Thyroid gland (tissue), 4 donors: ENCODE measurements around the gene SCUBE3. TPM values are rescaled to one million over a fixed set of nuclear protein-coding genes. Genes with fewer than 3 reads are reported as not detected.

Experiments
- DNase-seq, 2 donors: peaks; one replicate each; pipeline ENCODE4 v3.0.0-alpha.2; 2019
- H3K27ac ChIP-seq, 3 donors: fragments of 200-600 bp; sonication (generic); 1 replicate in 2 of 3; 2 replicates in 1 of 3; pipeline ENCODE4 v1.5.1; 2016 to 2019; ENCODE audit warnings: mild to moderate bottlenecking in 1 of 3, moderate library complexity in 1 of 3
- H3K27me3 ChIP-seq: fragments of 200-600 bp; sonication (generic); one replicate; pipeline ENCODE4 v1.5.1; 2019
- H3K36me3 ChIP-seq, 2 donors: fragments of 200-600 bp; sonication (generic); one replicate each; pipeline ENCODE4 v1.5.1; 2016 to 2019
- H3K4me1 ChIP-seq, 2 donors: fragments of 200-600 bp; sonication (generic); one replicate each; pipeline ENCODE4 v1.5.1; 2017 to 2019
- H3K4me3 ChIP-seq, 3 donors: fragments of 200-600 bp; sonication (generic); replicated peaks in 1 of 3; 1 replicate in 2 of 3; 2 replicates in 1 of 3; pipeline ENCODE4 v1.5.1; 2016; ENCODE audit warnings: mild to moderate bottlenecking in 1 of 3
- H3K9me3 ChIP-seq: fragments of 200-600 bp; sonication (generic); one replicate; pipeline ENCODE4 v1.5.1; 2017
- POLR2A ChIP-seq, 2 donors: fragments of 450-650 bp; IDR thresholded peaks; one replicate each; pipeline ENCODE4 v1.6.1; 2017; ENCODE audit warnings: antibody characterized with exemption in 2 of 2, mild to moderate bottlenecking in 2 of 2, moderate library complexity in 1 of 2
- WGBS, 2 donors: methylation state at CpG; one replicate each; pipeline ENCODE4 v1.1.5; 2017; 5-methylcytosine and 5-hydroxymethylcytosine counted together
- intact Hi-C: fragments of 100-400 bp; cut with DNase I; formaldehyde crosslinking; loops from one replicate; pipeline ENCODE4 v1.15.1; 2023
- total RNA-seq, 4 donors: library from RNA; depleted of rRNA; stranded (reverse); fragments of >200 nt; gene quantifications; one replicate each; pipeline ENCODE4 v1.2.3, GENCODE V29; 2016
- TF ChIP-seq, protein P1 (sequence below), 6 experiments: fragments of 200-600 bp in 3 of 6; fragments of 450-650 bp in 3 of 6; sonication (generic) in 3 of 6; IDR thresholded peaks; one replicate each; pipeline ENCODE4 v1.5.1; 2016 to 2019; ENCODE audit warnings: antibody characterized with exemption in 6 of 6, mild to moderate bottlenecking in 2 of 6, inconsistent platforms in 1 of 6, moderate library complexity in 1 of 6

The SCUBE3 gene
- total RNA-seq, 4 donors from 2014 or later, result 45.5 to 119 (median 66.3) TPM

DNA sequence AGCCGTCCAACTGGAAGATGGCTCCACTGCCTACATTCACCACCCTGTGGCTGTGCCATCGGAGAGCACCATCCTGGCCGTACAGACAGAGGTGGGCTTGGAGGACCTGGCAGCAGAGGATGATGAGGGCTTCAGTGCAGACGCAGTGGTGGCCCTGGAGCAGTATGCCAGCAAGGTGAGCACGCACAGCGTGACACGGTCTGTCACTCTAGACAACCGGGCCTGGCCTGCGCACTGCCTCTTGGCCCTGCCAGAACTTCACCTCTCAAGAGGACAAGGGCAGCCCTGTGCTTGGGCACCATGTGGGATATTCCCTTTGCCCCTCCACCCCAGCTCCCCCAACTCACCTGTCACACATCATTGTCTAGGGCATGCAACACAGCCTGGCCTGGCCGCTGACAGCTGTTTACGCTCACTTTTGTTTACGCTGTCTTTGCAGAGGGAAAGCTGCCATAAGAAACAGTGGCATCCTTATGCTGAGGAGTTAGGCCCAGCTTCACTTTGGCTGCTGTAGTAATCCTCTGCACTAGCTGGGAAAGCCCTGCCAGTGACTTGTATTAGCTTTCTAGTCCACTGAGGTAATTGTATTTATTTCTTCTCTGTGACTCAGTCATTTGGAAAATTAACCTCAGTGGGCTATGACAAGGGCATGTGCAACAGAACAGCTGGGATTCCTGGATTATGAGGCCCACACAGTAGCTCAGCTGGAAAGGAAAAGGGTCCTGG is 74.1 kb downstream of the SCUBE3 start:
- peaks cover 80 to 93% of the 10 kb centered on the region in 2 donors for H3K36me3 ChIP-seq
- intact Hi-C loops, result no loop called here
- H3K9me3 ChIP-seq, result no peaks in the 10 kb centered on the region
- no peak for DNase-seq
- no peak overlapping the region for H3K27ac ChIP-seq
- H3K27me3 ChIP-seq, result no peaks in the 10 kb centered on the region
- H3K4me1 ChIP-seq, result no peaks in the 10 kb centered on the region
- TF ChIP-seq, protein P1, sequence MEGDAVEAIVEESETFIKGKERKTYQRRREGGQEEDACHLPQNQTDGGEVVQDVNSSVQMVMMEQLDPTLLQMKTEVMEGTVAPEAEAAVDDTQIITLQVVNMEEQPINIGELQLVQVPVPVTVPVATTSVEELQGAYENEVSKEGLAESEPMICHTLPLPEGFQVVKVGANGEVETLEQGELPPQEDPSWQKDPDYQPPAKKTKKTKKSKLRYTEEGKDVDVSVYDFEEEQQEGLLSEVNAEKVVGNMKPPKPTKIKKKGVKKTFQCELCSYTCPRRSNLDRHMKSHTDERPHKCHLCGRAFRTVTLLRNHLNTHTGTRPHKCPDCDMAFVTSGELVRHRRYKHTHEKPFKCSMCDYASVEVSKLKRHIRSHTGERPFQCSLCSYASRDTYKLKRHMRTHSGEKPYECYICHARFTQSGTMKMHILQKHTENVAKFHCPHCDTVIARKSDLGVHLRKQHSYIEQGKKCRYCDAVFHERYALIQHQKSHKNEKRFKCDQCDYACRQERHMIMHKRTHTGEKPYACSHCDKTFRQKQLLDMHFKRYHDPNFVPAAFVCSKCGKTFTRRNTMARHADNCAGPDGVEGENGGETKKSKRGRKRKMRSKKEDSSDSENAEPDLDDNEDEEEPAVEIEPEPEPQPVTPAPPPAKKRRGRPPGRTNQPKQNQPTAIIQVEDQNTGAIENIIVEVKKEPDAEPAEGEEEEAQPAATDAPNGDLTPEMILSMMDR (IDR thresholded peaks at IDR 0.05), result no peak
- TF ChIP-seq POLR2A (IDR thresholded peaks at IDR 0.05), result no peak
- no peak overlapping the region for H3K4me3 ChIP-seq
- WGBS, 2 donors, result 93 to 94% methylated on average over 9 to 12 of the region's 12 CpGs

DNA sequence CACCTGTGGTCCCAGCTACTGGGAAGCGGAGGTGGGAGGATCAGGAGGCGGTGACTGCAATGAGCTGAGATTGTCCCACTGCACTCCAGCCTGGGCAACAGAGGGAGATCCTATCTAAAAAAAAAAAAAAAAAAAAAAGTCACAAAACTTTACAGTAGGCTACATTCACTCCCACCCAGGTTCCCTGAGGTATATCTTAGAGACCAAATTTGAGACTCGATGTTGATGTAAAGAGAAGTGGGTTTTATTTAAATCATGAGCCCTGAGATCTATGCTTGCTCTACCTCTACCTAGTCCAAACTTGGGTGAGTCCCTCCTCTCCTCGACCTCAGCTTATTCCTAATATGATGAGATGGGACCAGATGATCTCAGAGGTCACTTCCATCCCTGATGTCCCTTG is 75.1 kb downstream of the SCUBE3 start:
- no peak for DNase-seq

DNA sequence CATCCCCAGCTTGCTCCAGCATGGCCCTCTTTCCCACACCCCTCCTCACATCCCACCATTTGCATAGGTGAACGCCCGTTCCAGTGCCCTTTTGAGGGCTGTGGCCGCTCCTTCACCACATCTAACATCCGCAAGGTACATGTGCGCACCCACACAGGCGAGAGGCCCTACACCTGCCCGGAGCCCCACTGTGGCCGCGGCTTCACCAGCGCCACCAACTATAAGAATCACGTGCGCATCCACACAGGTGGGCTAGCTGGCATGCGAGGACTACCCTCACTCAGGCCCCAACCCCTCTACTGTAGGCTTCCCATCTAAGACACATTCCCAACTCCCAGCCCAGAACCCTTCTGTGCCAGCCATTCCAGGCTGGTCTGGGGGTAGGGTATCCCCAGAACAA is 77.7 kb downstream of the SCUBE3 start:
- intact Hi-C loops, result no loop called here
- H3K36me3 ChIP-seq, result peaks cover 80 to 81% of the 10 kb centered on the region in 2 donors
- DNase-seq, result no peak

More for the DNA sequence above, 75.1 kb downstream of the SCUBE3 start:
- no peaks in the 10 kb centered on the region for H3K9me3 ChIP-seq
- peaks cover 86 to 90% of the 10 kb centered on the region in 2 donors for H3K36me3 ChIP-seq
- intact Hi-C loops, result no loop called here
- no peak overlapping the region for H3K4me3 ChIP-seq
- no peak overlapping the region for H3K27ac ChIP-seq
- H3K27me3 ChIP-seq, result no peaks in the 10 kb centered on the region
- H3K4me1 ChIP-seq, result no peaks in the 10 kb centered on the region
- TF ChIP-seq, protein P1 (IDR thresholded peaks at IDR 0.05), result no peak
- TF ChIP-seq POLR2A (IDR thresholded peaks at IDR 0.05), result no peak
- WGBS, 2 donors, result 74 to 75% methylated on average over 4 of the region's 4 CpGs

DNA sequence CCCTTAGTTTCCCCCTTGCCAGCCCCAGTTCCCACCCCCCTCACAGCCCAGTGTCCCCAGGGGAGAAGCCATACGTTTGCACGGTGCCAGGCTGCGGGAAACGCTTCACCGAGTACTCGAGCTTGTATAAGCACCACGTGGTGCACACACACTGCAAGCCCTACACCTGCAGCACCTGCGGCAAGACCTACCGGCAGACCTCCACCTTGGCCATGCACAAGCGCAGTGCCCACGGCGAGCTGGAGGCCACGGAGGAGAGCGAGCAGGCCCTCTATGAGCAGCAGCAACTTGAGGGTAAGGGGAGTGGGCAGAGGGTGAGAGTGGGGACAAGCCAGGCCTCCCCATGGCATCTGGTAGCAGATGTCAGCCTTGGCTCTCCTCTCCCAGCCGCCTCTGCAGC is 78.7 kb downstream of the SCUBE3 start:
- H3K36me3 ChIP-seq, result peaks cover 70 to 71% of the 10 kb centered on the region in 2 donors
- WGBS, 2 donors, result 50 to 56% methylated on average over 14 to 15 of the region's 15 CpGs
- H3K27ac ChIP-seq, result no peak overlapping the region
- peaks cover 0 to 6% of the 10 kb centered on the region in 2 donors for H3K4me1 ChIP-seq
- TF ChIP-seq, protein P1 (IDR thresholded peaks at IDR 0.05), result no peak
- no peak for TF ChIP-seq POLR2A (IDR thresholded peaks at IDR 0.05)
- no peaks in the 10 kb centered on the region for H3K9me3 ChIP-seq
- intact Hi-C loops, result no loop called here
- DNase-seq, result peak; percentile 45 to 51
- no peaks in the 10 kb centered on the region for H3K27me3 ChIP-seq
- H3K4me3 ChIP-seq, result no peak overlapping the region

More for the DNA sequence above, 77.7 kb downstream of the SCUBE3 start:
- Histone ChIP-seq H3K27ac (no peak overlapping the region), H3K9me3 (no peaks in the 10 kb centered on the region), H3K27me3 (no peaks in the 10 kb centered on the region), H3K4me3 (no peak overlapping the region), H3K4me1 (no peaks in the 10 kb centered on the region)
- 96 to 99% methylated on average over 10 to 12 of the region's 13 CpGs for WGBS, 2 donors
- no peak for TF ChIP-seq POLR2A (IDR thresholded peaks at IDR 0.05)
- TF ChIP-seq, protein P1 (IDR thresholded peaks at IDR 0.05), result no peak

DNA sequence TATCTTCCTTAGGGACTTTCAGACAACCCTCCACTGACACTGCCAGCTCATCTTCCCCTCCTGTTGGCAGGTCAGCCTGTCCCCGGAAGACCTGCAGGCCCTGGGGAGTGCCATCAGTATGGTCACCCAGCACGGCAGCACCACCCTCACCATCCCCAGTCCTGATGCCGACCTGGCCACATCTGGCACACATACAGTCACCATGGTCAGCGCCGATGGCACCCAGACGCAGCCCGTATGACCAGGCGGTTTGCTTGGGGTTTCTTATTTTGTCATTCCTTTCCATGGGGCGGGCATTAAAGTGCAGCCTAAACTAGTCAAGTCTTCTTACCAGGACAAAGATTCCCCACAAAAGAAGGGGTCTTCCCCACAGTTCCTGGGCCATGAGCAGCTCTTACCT is 79.9 kb downstream of the SCUBE3 start:
- H3K27ac ChIP-seq, result no peak overlapping the region
- intact Hi-C loops, result no loop called here
- no peak overlapping the region for H3K4me3 ChIP-seq
- H3K36me3 ChIP-seq, result peaks cover 58 to 59% of the 10 kb centered on the region in 2 donors
- TF ChIP-seq POLR2A (IDR thresholded peaks at IDR 0.05), result no peak
- TF ChIP-seq, protein P1 (IDR thresholded peaks at IDR 0.05), result no peak
- WGBS, 2 donors, result 87 to 94% methylated on average over 9 of the region's 9 CpGs
- no peak for DNase-seq
- no peaks in the 10 kb centered on the region for H3K9me3 ChIP-seq
- no peaks in the 10 kb centered on the region for H3K27me3 ChIP-seq
- peaks cover 4 to 16% of the 10 kb centered on the region in 2 donors for H3K4me1 ChIP-seq
